PFSK-1 (cell line): ENCODE results near the gene NPTX2.

ENCODE experiments used
- FOXP2 ChIP-seq: optimal IDR thresholded peaks from 2 replicates; pipeline ENCODE3; 2011; ENCODE audit warnings: borderline replicate concordance, control low read depth, inconsistent platforms; ENCODE audit not compliant: insufficient read depth; ENCODE audit errors: extremely low read length, extremely low read depth
- POLR2AphosphoS5 ChIP-seq: IDR thresholded peaks from 2 replicates; pipeline ENCODE4 v1.6.1; 2012; ENCODE audit warnings: low read depth, mild to moderate bottlenecking, control low read depth, low read length, moderate library complexity
- SIN3A ChIP-seq: IDR thresholded peaks from 2 replicates; pipeline ENCODE4 v1.6.1; 2012; ENCODE audit warnings: mild to moderate bottlenecking, low read length, moderate library complexity, borderline replicate concordance; ENCODE audit not compliant: insufficient read depth
- TAF1 ChIP-seq: IDR thresholded peaks from 2 replicates; pipeline ENCODE4 v1.6.1; 2012; ENCODE audit warnings: low read length, control low read depth, borderline replicate concordance; ENCODE audit not compliant: insufficient read depth
- TF ChIP-seq, protein P1 (sequence below), 2 experiments: IDR thresholded peaks; 2 replicates each; pipeline versions ENCODE4 v1.6.1 to v1.8.0; 2011 to 2012; ENCODE audit warnings: low read depth in 2 of 2, low read length in 2 of 2, control low read depth in 1 of 2, inconsistent platforms in 1 of 2, mild to moderate bottlenecking in 1 of 2, moderate library complexity in 1 of 2; ENCODE audit not compliant: insufficient read depth in 1 of 2

NPTX2 gene

DNA sequence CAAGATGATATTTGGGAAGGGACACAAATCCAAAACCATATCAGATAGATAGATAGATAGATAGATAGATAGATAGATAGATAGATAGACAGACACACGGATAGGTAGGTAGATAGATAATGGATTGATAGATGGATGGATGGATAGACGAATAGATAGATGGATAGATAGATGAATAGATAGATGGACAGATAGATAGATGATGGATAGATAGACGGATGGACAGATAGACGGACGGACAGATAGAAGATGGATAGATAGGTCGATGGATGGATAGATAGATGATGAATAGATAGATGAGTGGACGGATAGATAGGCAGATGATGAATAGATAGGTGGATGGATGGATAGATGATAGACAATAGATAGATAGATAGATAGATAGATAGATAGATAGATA is 39.8 kb downstream of the NPTX2 start:
- TF ChIP-seq FOXP2 = no peak
- TF ChIP-seq, protein P1, sequence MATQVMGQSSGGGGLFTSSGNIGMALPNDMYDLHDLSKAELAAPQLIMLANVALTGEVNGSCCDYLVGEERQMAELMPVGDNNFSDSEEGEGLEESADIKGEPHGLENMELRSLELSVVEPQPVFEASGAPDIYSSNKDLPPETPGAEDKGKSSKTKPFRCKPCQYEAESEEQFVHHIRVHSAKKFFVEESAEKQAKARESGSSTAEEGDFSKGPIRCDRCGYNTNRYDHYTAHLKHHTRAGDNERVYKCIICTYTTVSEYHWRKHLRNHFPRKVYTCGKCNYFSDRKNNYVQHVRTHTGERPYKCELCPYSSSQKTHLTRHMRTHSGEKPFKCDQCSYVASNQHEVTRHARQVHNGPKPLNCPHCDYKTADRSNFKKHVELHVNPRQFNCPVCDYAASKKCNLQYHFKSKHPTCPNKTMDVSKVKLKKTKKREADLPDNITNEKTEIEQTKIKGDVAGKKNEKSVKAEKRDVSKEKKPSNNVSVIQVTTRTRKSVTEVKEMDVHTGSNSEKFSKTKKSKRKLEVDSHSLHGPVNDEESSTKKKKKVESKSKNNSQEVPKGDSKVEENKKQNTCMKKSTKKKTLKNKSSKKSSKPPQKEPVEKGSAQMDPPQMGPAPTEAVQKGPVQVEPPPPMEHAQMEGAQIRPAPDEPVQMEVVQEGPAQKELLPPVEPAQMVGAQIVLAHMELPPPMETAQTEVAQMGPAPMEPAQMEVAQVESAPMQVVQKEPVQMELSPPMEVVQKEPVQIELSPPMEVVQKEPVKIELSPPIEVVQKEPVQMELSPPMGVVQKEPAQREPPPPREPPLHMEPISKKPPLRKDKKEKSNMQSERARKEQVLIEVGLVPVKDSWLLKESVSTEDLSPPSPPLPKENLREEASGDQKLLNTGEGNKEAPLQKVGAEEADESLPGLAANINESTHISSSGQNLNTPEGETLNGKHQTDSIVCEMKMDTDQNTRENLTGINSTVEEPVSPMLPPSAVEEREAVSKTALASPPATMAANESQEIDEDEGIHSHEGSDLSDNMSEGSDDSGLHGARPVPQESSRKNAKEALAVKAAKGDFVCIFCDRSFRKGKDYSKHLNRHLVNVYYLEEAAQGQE (IDR thresholded peaks at IDR 0.05; ENCODE audit: insufficient read depth in 1 of 2, low read depth in 2 of 2, low read length in 2 of 2) = no peak
- no peak for TF ChIP-seq TAF1
- TF ChIP-seq SIN3A = no peak

DNA sequence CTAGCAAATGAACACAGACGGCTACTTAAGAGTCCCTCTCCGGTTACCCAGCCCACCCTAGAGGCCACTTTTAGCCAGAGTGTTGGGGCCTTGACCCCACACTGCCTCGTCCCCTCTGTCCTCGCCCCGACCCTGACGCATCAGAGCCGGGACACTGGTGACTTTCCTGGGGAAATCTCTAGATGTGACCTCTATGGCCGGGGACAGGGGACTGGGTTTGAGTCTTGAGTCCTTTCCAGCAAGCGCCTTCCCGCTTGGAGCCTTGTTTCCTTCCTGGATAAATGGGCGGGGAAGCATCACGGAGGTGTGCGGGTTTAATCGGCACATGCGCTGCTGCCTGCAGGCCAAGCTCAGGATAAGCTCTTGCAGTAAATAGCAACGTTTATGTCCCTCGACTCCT is 40.7 kb downstream of the NPTX2 start:
- TF ChIP-seq FOXP2 (no peak), POLR2AphosphoS5 (no peak), SIN3A (no peak), TAF1 (no peak)
- TF ChIP-seq, protein P1 (IDR thresholded peaks at IDR 0.05; ENCODE audit: insufficient read depth in 1 of 2, low read depth in 2 of 2, low read length in 2 of 2) = no peak

DNA sequence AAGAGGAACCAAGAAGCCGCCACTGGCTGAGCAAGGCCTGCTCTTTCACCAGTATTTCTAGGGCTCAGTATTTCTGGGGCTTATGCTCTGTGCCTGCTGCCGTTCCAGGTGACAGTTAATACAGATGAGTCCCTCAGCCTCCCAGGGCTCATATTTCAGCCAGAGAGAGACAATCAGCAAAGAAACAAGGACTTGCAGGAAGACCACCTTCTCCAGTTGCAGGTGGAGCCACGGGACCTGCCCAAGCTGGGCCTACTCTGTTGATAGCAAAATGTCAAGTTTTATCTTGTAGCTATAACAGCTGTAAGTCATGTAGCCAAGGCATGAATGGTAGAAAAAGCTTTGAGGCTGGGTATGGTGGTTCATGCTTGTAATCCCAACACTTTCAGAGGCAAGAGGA is 42.7 kb downstream of the NPTX2 start:
- TF ChIP-seq, protein P1 (IDR thresholded peaks at IDR 0.05; ENCODE audit: insufficient read depth in 1 of 2, low read depth in 2 of 2, low read length in 2 of 2) = no peak
- TF ChIP-seq SIN3A (no peak), FOXP2 (no peak), POLR2AphosphoS5 (no peak), TAF1 (no peak)

DNA sequence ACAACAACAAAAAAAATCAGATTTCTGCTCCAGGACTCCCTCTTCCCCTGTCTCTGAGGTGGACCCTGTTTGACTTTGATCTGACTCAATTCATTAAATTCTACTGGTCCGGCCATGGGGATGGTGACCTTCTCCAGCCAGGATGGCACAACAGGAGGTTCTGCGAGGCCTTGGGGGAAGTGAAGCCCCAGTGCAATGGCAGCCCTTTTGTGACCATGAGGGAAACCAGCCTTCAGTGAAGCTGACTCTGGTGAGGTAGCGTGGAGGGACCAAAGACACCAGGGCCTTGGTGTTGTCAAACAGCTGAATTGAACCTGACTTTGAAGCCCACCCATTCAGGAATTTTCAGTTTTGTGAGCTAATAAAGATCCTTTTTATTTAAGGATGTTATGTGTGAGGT is 44.5 kb downstream of the NPTX2 start:
- TF ChIP-seq TAF1 = no peak
- TF ChIP-seq, protein P1 (IDR thresholded peaks at IDR 0.05; ENCODE audit: insufficient read depth in 1 of 2, low read depth in 2 of 2, low read length in 2 of 2) = no peak
- no peak for TF ChIP-seq POLR2AphosphoS5
- no peak for TF ChIP-seq FOXP2
- TF ChIP-seq SIN3A = no peak

DNA sequence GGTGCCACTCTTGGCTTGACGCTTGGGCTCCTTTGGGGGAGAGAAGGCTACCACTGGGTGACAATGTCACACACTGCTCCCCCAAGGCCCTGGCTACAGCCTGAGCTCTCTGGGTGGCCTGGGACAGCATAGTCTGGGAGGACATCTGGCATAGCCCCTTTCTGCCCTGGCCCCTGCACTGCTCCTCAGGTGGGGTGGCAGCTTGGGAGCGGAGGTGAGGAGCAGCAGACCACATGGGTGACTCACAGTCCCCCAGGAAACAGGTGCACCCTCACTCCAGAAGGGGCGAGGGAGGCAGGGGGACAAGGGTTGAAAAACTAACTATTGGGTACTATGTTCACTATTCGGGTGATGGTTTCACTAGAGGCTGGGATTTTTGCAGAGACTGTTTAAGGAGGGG is 45.2 kb downstream of the NPTX2 start:
- TF ChIP-seq SIN3A = no peak
- TF ChIP-seq FOXP2 = no peak
- TF ChIP-seq TAF1 = no peak
- TF ChIP-seq POLR2AphosphoS5 = no peak
- TF ChIP-seq, protein P1 (IDR thresholded peaks at IDR 0.05; ENCODE audit: insufficient read depth in 1 of 2, low read depth in 2 of 2, low read length in 2 of 2) = no peak
